Neural cell (in vitro differentiated cells): ENCODE data around the gene LY6G6C. TPM values are rescaled to one million over a fixed set of nuclear protein-coding genes. Genes with fewer than 3 reads are reported as not detected.

Experiments
- H2AFZ ChIP-seq: fragments of 200-600, 300-800 bp; sonication (generic), shearing (Covaris generic); 2 replicates; pipeline ENCODE4 v1.6.0; 2014; ENCODE audit warnings: low read depth, mild to moderate bottlenecking, antibody characterized with exemption, low read length, moderate library complexity
- H3F3A ChIP-seq: fragments of 200-600 bp; shearing (Covaris generic); 2 replicates; pipeline ENCODE4 v1.6.1; 2016; ENCODE audit warnings: mild to moderate bottlenecking, moderate library complexity, mixed read lengths, antibody characterized with exemption, low read length; ENCODE audit not compliant: insufficient read depth, poor library complexity, severe bottlenecking
- H3K27ac ChIP-seq: fragments of 200-600, 300-800 bp; sonication (generic), shearing (Covaris generic); 2 replicates; pipeline ENCODE4 v1.5.1; 2014; ENCODE audit warnings: mild to moderate bottlenecking, low read length, moderate library complexity
- H3K27me3 ChIP-seq: fragments of 300-800, 200-600 bp; sonication (generic), shearing (Covaris generic); 2 replicates; pipeline ENCODE4 v1.6.0; 2014; ENCODE audit warnings: mild to moderate bottlenecking, low read depth, low read length, moderate library complexity; ENCODE audit not compliant: insufficient read depth
- H3K36me3 ChIP-seq: fragments of 300-800, 200-600 bp; sonication (generic), shearing (Covaris generic); 2 replicates; pipeline ENCODE4 v1.5.1; 2014; ENCODE audit warnings: mild to moderate bottlenecking, antibody characterized with exemption, low read length, moderate library complexity; ENCODE audit not compliant: insufficient read depth
- H3K4me2 ChIP-seq: fragments of 300-800, 200-600 bp; sonication (generic), shearing (Covaris generic); 2 replicates; pipeline ENCODE4 v1.6.0; 2014; ENCODE audit warnings: mild to moderate bottlenecking, low read length
- H3K4me3 ChIP-seq: fragments of 300-800, 200-600 bp; sonication (generic), shearing (Covaris generic); 2 replicates; pipeline ENCODE4 v1.5.1; 2014; ENCODE audit warnings: mild to moderate bottlenecking, low read length, moderate library complexity
- H3K79me2 ChIP-seq: fragments of 200-600 bp; shearing (Covaris generic); replicated peaks from 2 replicates; pipeline ENCODE4 v1.6.0; 2014; ENCODE audit warnings: mild to moderate bottlenecking, low read length, moderate library complexity; ENCODE audit not compliant: insufficient read depth
- H3K9ac ChIP-seq: fragments of 300-800, 200-600 bp; sonication (generic), shearing (Covaris generic); 2 replicates; pipeline ENCODE4 v1.6.1; 2016; ENCODE audit warnings: mild to moderate bottlenecking, low read length, mixed read lengths
- H3K9me2 ChIP-seq: fragments of 200-600 bp; shearing (Covaris generic); 2 replicates; pipeline ENCODE4 v1.6.1; 2016; ENCODE audit warnings: mild to moderate bottlenecking, low read length, mixed read lengths; ENCODE audit not compliant: insufficient read depth
- H3K9me3 ChIP-seq: fragments of 200-600, 300-800 bp; sonication (generic), shearing (Covaris generic); 2 replicates; pipeline ENCODE4 v1.6.1; 2016; ENCODE audit warnings: mild to moderate bottlenecking, mixed run types, low read length, moderate library complexity, mixed read lengths
- H4K20me1 ChIP-seq: fragments of 200-600 bp; shearing (Covaris generic); 2 replicates; pipeline ENCODE4 v1.6.1; 2016; ENCODE audit warnings: mild to moderate bottlenecking, mixed run types; ENCODE audit not compliant: insufficient read depth
- EP300 ChIP-seq: fragments of 450-650 bp; conservative IDR thresholded peaks from 2 replicates; pipeline ENCODE4 v1.6.1; 2014; ENCODE audit warnings: antibody characterized with exemption, mild to moderate bottlenecking, moderate library complexity; ENCODE audit not compliant: poor library complexity, severe bottlenecking
- EZH2 ChIP-seq: fragments of 200-600, 300-800 bp; shearing (Covaris generic), sonication (generic); IDR thresholded peaks from 2 replicates; pipeline ENCODE4 v1.6.1; 2014; ENCODE audit warnings: antibody characterized with exemption, low read length, borderline replicate concordance, mild to moderate bottlenecking; ENCODE audit not compliant: insufficient read depth, poor library complexity, severe bottlenecking
- MXI1 ChIP-seq: fragments of 450-650 bp; conservative IDR thresholded peaks from 2 replicates; pipeline ENCODE4 v1.6.1; 2014; ENCODE audit warnings: antibody characterized with exemption, mild to moderate bottlenecking; ENCODE audit not compliant: poor library complexity, severe bottlenecking
- POLR2AphosphoS5 ChIP-seq: IDR thresholded peaks from 2 replicates; pipeline ENCODE4 v1.6.1; 2012
- RAD21 ChIP-seq: fragments of 450-650 bp; conservative IDR thresholded peaks from 2 replicates; pipeline ENCODE4 v1.6.1; 2014; ENCODE audit warnings: antibody characterized with exemption, mild to moderate bottlenecking, moderate library complexity
- SMC3 ChIP-seq: fragments of 450-650 bp; conservative IDR thresholded peaks from 2 replicates; pipeline ENCODE4 v1.6.1; 2014; ENCODE audit warnings: antibody characterized with exemption, mild to moderate bottlenecking, moderate library complexity; ENCODE audit not compliant: poor library complexity
- TAF1 ChIP-seq: IDR thresholded peaks from 2 replicates; pipeline ENCODE4 v1.6.1; 2012; ENCODE audit warnings: low read depth
- polyA plus RNA-seq: library from polyadenylated mRNA; depleted of rRNA; stranded (reverse); fragments of >200 nt; gene quantifications from 2 replicates; pipeline ENCODE4 v1.2.3, GENCODE V29; 2014
- TF ChIP-seq, protein P1 (sequence below): IDR thresholded peaks from 2 replicates; pipeline ENCODE4 v1.6.1; 2012; ENCODE audit warnings: borderline replicate concordance
- TF ChIP-seq, protein P2 (sequence below): fragments of 450-650 bp; IDR thresholded peaks from 2 replicates; pipeline ENCODE4 v1.5.1; 2014; ENCODE audit warnings: antibody characterized with exemption, mild to moderate bottlenecking, moderate library complexity; ENCODE audit not compliant: poor library complexity, severe bottlenecking

The LY6G6C gene
- polyA plus RNA-seq, 1 donor from 2014 or later: 0.88 TPM

DNA sequence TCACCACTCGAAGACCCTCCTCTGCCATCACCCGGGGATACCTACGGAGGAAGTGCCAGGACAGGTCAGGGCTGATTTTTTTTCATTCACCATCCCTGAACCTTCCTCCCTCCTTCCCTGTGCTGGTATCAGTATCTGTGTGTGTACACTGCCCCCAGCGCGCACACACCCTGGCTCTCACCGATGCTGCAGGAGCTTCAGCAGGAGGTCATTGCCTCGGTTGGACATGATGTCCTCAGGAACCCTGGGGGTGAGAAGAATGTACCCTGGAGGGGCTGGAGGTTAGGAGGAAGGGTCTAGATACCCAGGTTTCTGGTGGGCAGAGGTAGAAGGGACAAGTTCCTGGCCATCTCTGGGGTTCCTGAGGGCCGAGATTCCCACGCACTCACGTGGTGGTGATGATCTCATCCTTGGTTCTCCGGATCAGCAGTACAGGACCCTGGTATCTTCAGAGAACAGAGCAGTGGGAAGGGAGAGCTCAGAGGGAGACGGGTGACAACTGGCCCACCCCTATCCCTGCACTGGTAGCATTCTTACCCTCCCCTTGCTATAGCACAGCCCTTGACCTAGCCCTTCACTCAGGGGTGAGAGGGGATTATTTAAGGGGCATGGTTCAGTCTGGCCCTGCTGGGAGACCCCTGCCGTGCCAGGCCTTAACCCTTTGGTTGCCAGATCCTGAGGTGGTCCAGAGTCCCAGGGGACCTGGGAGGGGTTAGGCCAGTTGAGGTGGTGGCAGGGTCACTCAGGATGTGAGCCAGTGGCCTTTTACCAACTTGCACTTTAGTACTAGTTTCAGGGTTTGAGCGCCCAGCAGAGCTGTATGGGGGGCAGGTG lies 33.5 kb downstream of the LY6G6C start:
- Histone ChIP-seq H3K9ac (no peak overlapping the region), H3K9me3 (no peaks in the 10 kb centered on the region), H3K4me2 (no peak overlapping the region), H3K79me2 (no peaks in the 10 kb centered on the region), H3K4me3 (no peak overlapping the region), H2AFZ (no peak overlapping the region), H3F3A (no peaks in the 10 kb centered on the region), H3K27me3 (no peaks in the 10 kb centered on the region), H3K9me2 (no peaks in the 10 kb centered on the region), H3K27ac (no peak overlapping the region), H3K36me3 (peaks cover 4% of the 10 kb centered on the region), H4K20me1 (no peaks in the 10 kb centered on the region)
- no peak for TF ChIP-seq EZH2
- TF ChIP-seq, protein P1, sequence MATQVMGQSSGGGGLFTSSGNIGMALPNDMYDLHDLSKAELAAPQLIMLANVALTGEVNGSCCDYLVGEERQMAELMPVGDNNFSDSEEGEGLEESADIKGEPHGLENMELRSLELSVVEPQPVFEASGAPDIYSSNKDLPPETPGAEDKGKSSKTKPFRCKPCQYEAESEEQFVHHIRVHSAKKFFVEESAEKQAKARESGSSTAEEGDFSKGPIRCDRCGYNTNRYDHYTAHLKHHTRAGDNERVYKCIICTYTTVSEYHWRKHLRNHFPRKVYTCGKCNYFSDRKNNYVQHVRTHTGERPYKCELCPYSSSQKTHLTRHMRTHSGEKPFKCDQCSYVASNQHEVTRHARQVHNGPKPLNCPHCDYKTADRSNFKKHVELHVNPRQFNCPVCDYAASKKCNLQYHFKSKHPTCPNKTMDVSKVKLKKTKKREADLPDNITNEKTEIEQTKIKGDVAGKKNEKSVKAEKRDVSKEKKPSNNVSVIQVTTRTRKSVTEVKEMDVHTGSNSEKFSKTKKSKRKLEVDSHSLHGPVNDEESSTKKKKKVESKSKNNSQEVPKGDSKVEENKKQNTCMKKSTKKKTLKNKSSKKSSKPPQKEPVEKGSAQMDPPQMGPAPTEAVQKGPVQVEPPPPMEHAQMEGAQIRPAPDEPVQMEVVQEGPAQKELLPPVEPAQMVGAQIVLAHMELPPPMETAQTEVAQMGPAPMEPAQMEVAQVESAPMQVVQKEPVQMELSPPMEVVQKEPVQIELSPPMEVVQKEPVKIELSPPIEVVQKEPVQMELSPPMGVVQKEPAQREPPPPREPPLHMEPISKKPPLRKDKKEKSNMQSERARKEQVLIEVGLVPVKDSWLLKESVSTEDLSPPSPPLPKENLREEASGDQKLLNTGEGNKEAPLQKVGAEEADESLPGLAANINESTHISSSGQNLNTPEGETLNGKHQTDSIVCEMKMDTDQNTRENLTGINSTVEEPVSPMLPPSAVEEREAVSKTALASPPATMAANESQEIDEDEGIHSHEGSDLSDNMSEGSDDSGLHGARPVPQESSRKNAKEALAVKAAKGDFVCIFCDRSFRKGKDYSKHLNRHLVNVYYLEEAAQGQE: no peak
- no peak for TF ChIP-seq POLR2AphosphoS5
- no peak for TF ChIP-seq SMC3
- TF ChIP-seq RAD21: no peak
- no peak for TF ChIP-seq EP300
- no peak for TF ChIP-seq TAF1
- TF ChIP-seq, protein P2, sequence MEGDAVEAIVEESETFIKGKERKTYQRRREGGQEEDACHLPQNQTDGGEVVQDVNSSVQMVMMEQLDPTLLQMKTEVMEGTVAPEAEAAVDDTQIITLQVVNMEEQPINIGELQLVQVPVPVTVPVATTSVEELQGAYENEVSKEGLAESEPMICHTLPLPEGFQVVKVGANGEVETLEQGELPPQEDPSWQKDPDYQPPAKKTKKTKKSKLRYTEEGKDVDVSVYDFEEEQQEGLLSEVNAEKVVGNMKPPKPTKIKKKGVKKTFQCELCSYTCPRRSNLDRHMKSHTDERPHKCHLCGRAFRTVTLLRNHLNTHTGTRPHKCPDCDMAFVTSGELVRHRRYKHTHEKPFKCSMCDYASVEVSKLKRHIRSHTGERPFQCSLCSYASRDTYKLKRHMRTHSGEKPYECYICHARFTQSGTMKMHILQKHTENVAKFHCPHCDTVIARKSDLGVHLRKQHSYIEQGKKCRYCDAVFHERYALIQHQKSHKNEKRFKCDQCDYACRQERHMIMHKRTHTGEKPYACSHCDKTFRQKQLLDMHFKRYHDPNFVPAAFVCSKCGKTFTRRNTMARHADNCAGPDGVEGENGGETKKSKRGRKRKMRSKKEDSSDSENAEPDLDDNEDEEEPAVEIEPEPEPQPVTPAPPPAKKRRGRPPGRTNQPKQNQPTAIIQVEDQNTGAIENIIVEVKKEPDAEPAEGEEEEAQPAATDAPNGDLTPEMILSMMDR: no peak
- no peak for TF ChIP-seq MXI1

DNA sequence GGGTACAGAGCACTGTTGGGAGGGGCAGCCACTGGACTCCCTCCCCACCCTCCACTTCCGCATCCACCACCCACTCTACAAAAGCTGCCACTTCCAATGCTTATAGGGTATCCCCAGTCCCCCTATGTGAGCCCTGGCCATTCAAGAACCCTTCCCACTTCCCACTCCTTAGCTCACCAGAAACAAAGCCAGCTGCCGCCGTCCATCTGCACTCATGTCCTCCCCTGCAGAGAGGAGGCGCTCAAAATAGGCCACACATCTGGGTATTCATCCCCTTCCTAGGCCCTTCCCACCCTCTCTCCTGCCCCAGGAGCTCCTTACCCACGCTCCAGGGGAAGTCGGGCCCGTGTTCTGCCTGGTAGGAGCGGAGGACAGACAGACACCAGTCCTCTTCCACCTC lies 34.2 kb downstream of the LY6G6C start:
- Histone ChIP-seq H3K9me3 (no peaks in the 10 kb centered on the region), H3K36me3 (peaks cover 4% of the 10 kb centered on the region), H3F3A (no peaks in the 10 kb centered on the region), H3K4me2 (no peak overlapping the region), H3K79me2 (no peaks in the 10 kb centered on the region), H2AFZ (no peak overlapping the region), H3K27me3 (no peaks in the 10 kb centered on the region), H3K4me3 (no peak overlapping the region), H4K20me1 (no peaks in the 10 kb centered on the region), H3K9ac (no peak overlapping the region), H3K27ac (no peak overlapping the region), H3K9me2 (no peaks in the 10 kb centered on the region)
- no peak for TF ChIP-seq POLR2AphosphoS5
- TF ChIP-seq MXI1: no peak
- TF ChIP-seq, protein P1: no peak
- no peak for TF ChIP-seq SMC3
- no peak for TF ChIP-seq EP300
- TF ChIP-seq RAD21: no peak
- TF ChIP-seq EZH2: no peak
- TF ChIP-seq, protein P2: no peak
